Fibroblast of gingiva (primary cell): Measurements from ENCODE around the gene ZNF609.

Experiments
- DNase-seq: peaks from one replicate; pipeline ENCODE4 v3.0.0-alpha.2; 2011; ENCODE audit warnings: low read depth

The ZNF609 gene

GRCh38 chr15:64536244-64536836, 76.0 kb downstream of the ZNF609 start:
- peak; percentile 39 for DNase-seq

- no peak for DNase-seq
Observed at GRCh38 chr15:64542091-64542490, 81.7 kb downstream of the ZNF609 start.

- no peak for DNase-seq
Observed at GRCh38 chr15:64544450-64544849, 84.1 kb downstream of the ZNF609 start.

DNA sequence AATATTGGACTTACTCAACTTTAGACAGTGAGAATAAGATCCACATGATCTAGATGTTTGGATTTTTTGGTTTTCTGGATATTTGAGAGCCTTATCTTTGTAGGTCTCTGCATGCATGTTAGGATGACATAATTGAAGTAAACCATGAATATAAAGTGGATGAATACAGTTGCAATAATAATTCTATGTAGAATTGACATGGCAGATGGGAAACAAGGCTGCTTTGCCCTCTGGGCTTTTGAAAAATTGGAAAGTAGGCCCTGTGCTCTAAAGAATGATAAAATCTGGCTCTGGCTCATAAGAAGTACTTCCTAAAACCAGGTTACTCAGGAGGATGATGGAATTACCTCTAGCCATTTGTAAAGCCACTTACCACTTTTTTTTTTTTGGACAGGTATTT, 86.9 kb downstream of the ZNF609 start:
- no peak for DNase-seq

DNA sequence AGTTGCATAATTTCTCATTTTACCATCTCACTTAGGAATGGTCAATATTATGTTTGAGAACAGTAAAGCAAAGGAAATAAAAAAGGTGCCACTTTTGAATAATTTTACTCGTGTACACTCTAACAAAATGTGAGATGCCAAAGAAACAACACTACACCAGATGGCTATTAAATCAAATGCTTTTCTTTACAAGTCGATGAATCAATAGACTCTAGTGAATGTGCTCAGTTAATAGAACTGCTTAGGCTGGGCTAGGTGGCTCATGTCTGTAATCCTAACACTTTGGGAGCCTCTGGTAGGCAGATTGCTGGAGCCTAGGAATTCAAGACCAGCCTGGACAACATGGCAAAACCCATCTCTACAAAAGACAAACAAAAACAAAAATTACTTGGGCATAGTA, 87.9 kb downstream of the ZNF609 start:
- DNase-seq = no peak

DNA sequence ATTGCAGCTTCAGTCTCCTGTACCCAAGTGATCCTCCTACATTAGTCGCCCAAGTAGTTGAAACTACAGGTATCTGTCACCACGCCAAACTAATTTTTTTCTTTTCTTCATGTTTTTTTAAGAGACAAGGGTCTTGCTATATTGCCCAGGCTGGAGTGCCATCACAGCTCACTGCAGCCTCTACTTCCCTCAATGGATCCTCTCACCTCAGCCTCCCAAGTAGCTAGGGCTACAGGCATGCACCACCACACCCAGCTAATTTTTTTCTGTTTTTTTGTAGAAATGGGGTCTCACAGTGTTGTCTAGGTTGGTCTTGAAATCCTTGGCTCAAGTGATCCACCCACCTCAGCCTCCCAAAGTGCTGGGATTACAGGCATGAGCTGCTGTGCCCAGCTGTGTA, 89.5 kb downstream of the ZNF609 start:
- DNase-seq = no peak

- no peak for DNase-seq
Observed at GRCh38 chr15:64552281-64552948, 92.0 kb downstream of the ZNF609 start.

DNA sequence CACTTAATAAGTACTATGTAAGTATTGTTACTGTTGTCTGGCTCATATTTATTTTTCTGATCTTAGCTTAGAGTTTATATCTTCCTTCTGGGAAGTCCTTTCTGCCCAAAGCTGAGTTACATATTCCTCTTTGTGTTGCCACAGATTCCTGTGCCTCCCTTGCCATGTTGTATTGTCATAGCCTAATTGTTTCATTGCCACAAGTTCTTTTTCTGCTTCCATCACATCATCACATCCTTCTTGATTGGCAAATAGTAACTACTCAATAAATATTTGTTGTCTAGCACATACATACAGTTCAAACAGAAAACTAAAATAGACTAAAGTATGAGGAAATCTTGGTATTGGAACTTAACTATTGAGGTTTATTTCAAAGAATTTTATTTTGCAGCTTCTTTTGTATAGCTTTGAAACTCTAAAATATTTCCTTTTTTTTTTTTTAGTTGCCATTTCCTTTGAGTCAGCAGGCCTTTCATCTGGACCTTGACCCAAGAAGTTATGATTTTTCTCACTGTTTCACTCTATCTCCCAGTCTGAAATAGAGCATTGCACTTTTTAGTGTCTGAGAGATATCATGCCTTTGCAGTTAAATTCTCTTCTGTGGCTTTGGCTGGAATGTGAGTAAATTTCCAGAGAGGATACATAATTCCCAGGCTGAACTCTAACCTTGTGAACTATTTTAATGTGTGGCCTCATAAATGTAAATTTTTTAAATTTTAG, 98.2 kb downstream of the ZNF609 start:
- DNase-seq = no peak

- DNase-seq = no peak
Observed at GRCh38 chr15:64559243-64559642, 98.9 kb downstream of the ZNF609 start.

- DNase-seq = no peak
Observed at GRCh38 chr15:64560501-64560900, 100.1 kb downstream of the ZNF609 start.

DNA sequence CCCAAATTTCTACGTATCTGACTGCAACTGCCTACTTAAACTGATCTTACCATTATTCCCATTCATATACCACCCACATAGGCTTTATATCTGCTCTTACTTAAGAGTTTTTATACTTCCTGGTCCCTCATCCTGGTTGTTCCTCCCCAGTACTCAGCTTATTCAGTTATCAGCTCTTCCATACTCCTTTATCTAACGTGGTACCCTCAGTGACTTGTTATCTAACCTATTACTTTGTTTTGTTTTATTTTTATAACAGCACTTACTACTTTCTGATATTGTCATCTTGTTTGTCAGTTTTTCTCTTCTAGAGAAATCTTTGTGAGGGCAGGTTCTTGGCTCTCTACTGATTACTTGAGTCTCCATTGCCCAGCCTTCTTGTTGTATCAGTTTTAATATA, 100.6 kb downstream of the ZNF609 start:
- DNase-seq = no peak

DNA sequence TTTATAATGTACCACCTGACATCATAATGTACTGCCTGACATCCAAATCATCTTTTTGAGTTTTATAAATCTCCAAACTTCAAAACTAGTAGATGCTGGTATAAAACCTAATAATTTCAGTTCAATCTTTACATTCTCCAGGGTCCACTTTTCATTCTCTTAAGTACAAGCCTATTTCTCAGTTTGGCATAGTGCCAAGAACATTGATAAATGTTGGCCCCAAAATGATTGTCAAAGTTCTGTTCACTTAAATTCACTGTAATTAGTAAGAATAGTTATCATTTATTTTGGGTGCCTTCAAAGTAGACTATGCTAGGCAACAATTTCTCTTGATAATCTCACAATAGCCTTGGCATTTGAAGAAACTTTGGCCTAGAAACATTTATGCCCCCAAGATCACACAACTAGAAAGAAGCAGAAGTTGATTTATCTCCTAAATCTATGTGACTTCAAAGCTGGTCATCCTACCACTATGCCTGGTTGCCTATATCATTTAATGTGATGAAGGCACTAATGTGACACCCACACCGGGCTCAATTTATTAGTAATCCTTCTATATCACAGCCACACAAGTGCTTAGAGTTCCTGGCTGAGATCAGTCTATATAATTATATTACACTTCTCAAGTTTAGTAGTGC, 101.7 kb downstream of the ZNF609 start:
- DNase-seq = no peak

GRCh38 chr15:64566102-64566501, 105.7 kb downstream of the ZNF609 start:
- no peak for DNase-seq

DNA sequence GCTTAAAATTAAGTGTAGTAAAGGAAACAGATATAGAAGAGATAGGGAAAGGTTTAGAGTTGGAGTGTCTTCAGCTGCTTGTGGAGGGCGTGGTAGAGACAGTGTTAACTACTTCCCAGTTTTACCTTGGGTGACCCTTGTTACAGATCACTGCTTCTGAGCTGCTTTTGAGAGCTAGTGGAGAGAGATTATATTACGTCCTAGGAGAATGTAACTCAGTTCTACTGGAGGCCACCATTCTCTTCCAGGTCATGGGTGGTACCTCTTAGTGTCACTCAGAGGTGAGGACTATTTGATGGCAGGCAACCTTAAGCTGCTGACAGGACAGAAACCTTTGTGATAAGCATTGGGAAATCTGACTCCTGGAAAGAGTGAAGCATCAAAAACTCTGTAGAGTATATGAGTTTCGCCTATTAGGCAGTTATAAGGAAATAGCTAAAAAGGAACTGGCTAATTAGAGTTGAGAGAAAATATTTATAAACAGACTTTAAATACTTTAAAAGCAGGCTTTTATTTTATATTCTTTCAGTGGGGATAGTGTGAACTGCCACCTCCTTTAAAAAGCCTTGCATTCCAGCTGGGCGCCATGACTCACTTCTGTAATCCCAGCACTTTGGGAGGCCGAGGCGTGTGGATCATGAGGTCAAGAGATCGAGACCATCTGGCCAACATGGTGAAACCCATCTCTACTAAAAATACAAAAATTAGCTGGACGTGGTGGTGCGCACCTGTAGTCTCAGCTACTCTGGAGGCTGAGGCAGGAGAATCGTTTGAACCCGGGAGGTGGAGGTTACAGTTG, 106.5 kb downstream of the ZNF609 start:
- DNase-seq = no peak

GRCh38 chr15:64568765-64569164, 108.4 kb downstream of the ZNF609 start:
- no peak for DNase-seq

- no peak for DNase-seq
Observed at GRCh38 chr15:64571857-64572291, 111.5 kb downstream of the ZNF609 start.

- no peak for DNase-seq
Observed at GRCh38 chr15:64572856-64573255, 112.5 kb downstream of the ZNF609 start.

- DNase-seq = peak; percentile 46
Observed at GRCh38 chr15:64574301-64575017, 114.1 kb downstream of the ZNF609 start.

DNA sequence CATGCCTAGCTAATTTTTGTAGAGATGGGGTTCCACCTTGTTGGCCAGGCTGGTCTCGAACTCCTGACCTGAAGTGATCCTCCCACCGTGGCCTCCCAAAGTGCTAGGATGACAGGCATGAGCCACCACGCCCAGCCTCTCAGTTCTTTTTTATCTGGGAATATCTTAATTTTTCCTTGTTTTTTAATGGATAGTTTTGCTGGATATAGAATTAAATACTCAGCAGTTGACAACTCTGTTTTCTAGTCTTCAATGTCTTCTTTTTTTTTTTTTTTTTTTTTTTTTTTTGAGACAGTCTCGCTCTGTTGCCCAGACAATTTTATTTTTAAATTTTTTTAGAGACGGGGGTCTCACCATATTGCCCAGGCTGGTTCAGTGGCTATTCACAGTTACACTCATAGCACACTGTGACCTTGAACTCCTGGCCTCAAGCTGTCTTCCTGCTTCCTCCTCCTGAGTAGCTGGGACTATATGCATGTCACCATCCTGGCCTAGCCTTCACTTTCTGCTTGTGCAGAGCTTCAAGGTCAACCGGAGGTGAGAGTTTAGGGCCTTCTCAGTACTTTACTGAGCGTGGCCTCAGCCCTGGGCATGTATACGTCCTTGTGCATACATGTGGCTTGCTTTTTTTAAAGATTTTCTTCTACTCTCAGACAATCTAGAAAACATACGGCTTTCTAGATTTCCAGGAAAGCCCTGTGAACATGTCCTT, 120.5 kb downstream of the ZNF609 start:
- DNase-seq = no peak

DNA sequence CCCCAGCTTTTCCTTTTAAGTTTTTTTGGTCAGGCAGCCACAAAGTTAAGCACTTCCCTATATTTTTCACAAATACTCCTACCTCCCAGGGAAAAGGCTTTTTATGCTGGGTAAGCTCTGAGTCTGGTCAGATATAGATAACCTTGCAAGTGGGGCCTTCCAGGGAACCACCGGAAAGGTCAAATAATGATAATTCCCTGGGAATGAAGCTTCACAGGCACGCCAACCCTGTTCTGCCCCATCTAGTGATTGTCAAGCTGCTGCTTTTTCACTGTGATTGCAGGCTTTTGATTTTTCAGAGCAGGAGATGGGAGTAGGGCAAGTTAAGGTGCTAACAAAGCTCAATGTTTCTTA, 121.0 kb downstream of the ZNF609 start:
- DNase-seq = no peak

DNA sequence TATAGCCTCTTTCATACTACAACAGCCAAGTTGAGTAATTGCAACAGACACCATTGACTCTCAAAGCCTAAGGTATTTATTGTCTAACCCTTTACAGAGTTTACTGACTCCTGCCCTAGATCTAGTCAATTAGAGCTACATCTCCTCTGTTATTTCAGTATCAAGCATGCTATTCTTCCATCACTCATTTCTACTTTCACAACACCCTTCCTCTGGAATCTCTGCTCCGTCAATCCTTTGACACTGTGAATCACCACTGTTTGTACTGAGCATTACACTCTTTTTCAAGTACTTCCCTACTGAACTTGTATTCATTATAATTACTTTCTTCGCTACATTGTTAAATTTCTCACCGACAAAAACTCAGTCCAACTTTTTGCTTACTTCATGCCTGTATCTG, 121.8 kb downstream of the ZNF609 start:
- DNase-seq = no peak
